K562 (cell line): Measurements from ENCODE around the gene NDUFA7. TPM values are rescaled to one million over a fixed set of nuclear protein-coding genes. Genes with fewer than 3 reads are reported as not detected.

Experiments used
- AFF4 ChIP-seq: sonication (generic); formaldehyde crosslinking; IDR thresholded peaks from 2 replicates; pipeline ENCODE4 v1.8.0; 2023; ENCODE audit warnings: mild to moderate bottlenecking, missing genetic modification reagents
- BRCA1 ChIP-seq, 2 experiments: fragments of 450-650 bp in 1 of 2; sonication (generic) in 1 of 2; formaldehyde crosslinking in 1 of 2; IDR thresholded peaks; 2 replicates each; pipeline versions ENCODE4 v1.5.0 to v1.6.1; 2017 to 2020; ENCODE audit warnings: mild to moderate bottlenecking in 1 of 2, missing genetic modification reagents in 1 of 2
- CREB1 ChIP-seq, 2 experiments: sonication (generic) in 1 of 2; formaldehyde crosslinking in 1 of 2; IDR thresholded peaks; 2 replicates each; pipeline versions ENCODE4 v1.6.1 to v1.8.0; 2012 to 2022; ENCODE audit warnings: inconsistent platforms in 1 of 2, mild to moderate bottlenecking in 1 of 2, missing genetic modification reagents in 1 of 2, moderate library complexity in 1 of 2
- ETS1 ChIP-seq: conservative IDR thresholded peaks from 2 replicates; pipeline ENCODE4 v1.6.1; 2011; ENCODE audit warnings: low read depth, mild to moderate bottlenecking, low read length; ENCODE audit not compliant: control insufficient read depth
- HDAC1 ChIP-seq, 2 experiments: fragments of 450-650 bp; IDR thresholded peaks; 2 replicates each; pipeline ENCODE4 v1.6.1; 2016 to 2017; ENCODE audit warnings: inconsistent platforms in 1 of 2, mild to moderate bottlenecking in 1 of 2, moderate library complexity in 1 of 2
- HDAC3 ChIP-seq: fragments of 450-650 bp; IDR thresholded peaks from 2 replicates; pipeline ENCODE4 v1.6.1; 2018; ENCODE audit warnings: borderline replicate concordance, mild to moderate bottlenecking, moderate library complexity; ENCODE audit not compliant: partially characterized antibody
- HES1 ChIP-seq: fragments of 450-650 bp; IDR thresholded peaks from 2 replicates; pipeline ENCODE4 v1.6.1; 2016; ENCODE audit warnings: low read depth, mild to moderate bottlenecking, moderate library complexity
- NRF1 ChIP-seq, 2 experiments: fragments of 450-650 bp; IDR thresholded peaks in 1 of 2; conservative IDR thresholded peaks in 1 of 2; 2 replicates each; pipeline ENCODE4 v1.6.1; 2014; ENCODE audit warnings: mild to moderate bottlenecking in 2 of 2
- POLR3G ChIP-seq: IDR thresholded peaks from 2 replicates; pipeline ENCODE4 v1.6.1; 2011; ENCODE audit not compliant: insufficient read length, insufficient replicate concordance; ENCODE audit errors: extremely low read depth
- RBM22 ChIP-seq: fragments of 200-400 bp; formaldehyde crosslinking; IDR thresholded peaks from 2 replicates; pipeline ENCODE4 v1.6.1; 2018; ENCODE audit warnings: low read length, low read depth; ENCODE audit not compliant: poor library complexity, severe bottlenecking
- RBM25 ChIP-seq: fragments of 200-400 bp; formaldehyde crosslinking; IDR thresholded peaks from 2 replicates; pipeline ENCODE4 v1.6.1; 2018; ENCODE audit warnings: low read length, low read depth, moderate library complexity; ENCODE audit not compliant: severe bottlenecking
- SAFB ChIP-seq: fragments of 200-400 bp; formaldehyde crosslinking; IDR thresholded peaks from 2 replicates; pipeline ENCODE4 v1.6.1; 2017; ENCODE audit warnings: low read depth, low read length, borderline replicate concordance
- SMAD4 ChIP-seq: fragments of 250-450 bp; sonication (Bioruptor Pico); conservative IDR thresholded peaks from 2 replicates; pipeline ENCODE4 v1.8.0; 2021; ENCODE audit warnings: inconsistent platforms, mild to moderate bottlenecking, moderate library complexity
- TAF1 ChIP-seq: IDR thresholded peaks from 2 replicates; pipeline ENCODE4 v1.6.1; 2011; ENCODE audit warnings: mild to moderate bottlenecking, low read length, moderate library complexity; ENCODE audit not compliant: insufficient read depth, control insufficient read depth, severe bottlenecking; ENCODE audit errors: extremely low read depth
- TFAP4 ChIP-seq: sonication (generic); formaldehyde crosslinking; IDR thresholded peaks from 2 replicates; pipeline ENCODE4 v1.8.0; 2022; ENCODE audit warnings: missing genetic modification reagents, mild to moderate bottlenecking, moderate library complexity, borderline replicate concordance
- TGIF2 ChIP-seq: sonication (generic); formaldehyde crosslinking; IDR thresholded peaks from 2 replicates; pipeline ENCODE4 v1.8.1; 2022; ENCODE audit warnings: mild to moderate bottlenecking, missing genetic modification reagents, moderate library complexity
- polyA plus RNA-seq, 8 experiments: library from polyadenylated mRNA; depleted of rRNA in 4 of 8; stranded (reverse) in 5 of 8; unstranded in 3 of 8; fragments of >200 nt; fragmentation: Nextera tagmentation in 2 of 8; fragmentation: Illumina TruSeq in 1 of 8; extraction: Ambion mirVana in 2 of 8; extraction: Trizol in 1 of 8; gene quantifications; 2 replicates each; pipeline versions ENCODE4 v1.2.1 to v1.2.3, GENCODE V29; 2011 to 2014; ENCODE audit warnings: inconsistent platforms in 1 of 8, missing spikeins in 1 of 8
- total RNA-seq, 7 experiments: library from RNA; depleted of rRNA in 6 of 7; stranded (reverse); fragments of >200 nt in 6 of 7; fragmentation: Illumina TruSeq in 2 of 7; extraction: Trizol in 2 of 7; gene quantifications; 2 replicates each; pipeline versions ENCODE4 v1.2.1 to v1.2.3, GENCODE V29; 2011 to 2021; ENCODE audit warnings: low replicate concordance in 1 of 7

Gene NDUFA7
- total and polyA plus RNA-seq, 9 of the 15 experiments (the other 6 are each of a cell fraction or from before 2014, with no cell fraction given): 70.8 to 348 (median 142) TPM

GRCh38 chr19:8304841-8305621, 16.1 kb downstream of the NDUFA7 start (continued):
- TF ChIP-seq CREB1 (IDR thresholded peaks at IDR 0.05) (no peak), CREB1 (CRISPR knock-in tag; IDR thresholded peaks at IDR 0.05) (no peak), POLR3G (no peak), SAFB (no peak), TAF1 (no peak), RBM22 (no peak), NRF1 (conservative IDR thresholded peaks at IDR 0.05 in 1 of 2, IDR thresholded peaks at IDR 0.05 in 1 of 2) (peak; percentile 10 to 40; a peak in 1 of 4 replicates), RBM25 (no peak), HES1 (no peak), AFF4 (CRISPR knock-in tag) (no peak), HDAC3 (no peak), HDAC1 (IDR thresholded peaks at IDR 0.05) (0 out of 4 replicates have a peak, but pooled peaks of 1 of the 2 experiments have one; percentile 11), BRCA1 (IDR thresholded peaks at IDR 0.05) (no peak), BRCA1 (CRISPR knock-in tag; IDR thresholded peaks at IDR 0.05) (0 out of 2 replicates have a peak, but pooled peaks have one; percentile 23), ETS1 (no peak), TFAP4 (CRISPR knock-in tag) (peak; percentile 37; the same call in 1 of the 2 replicates), SMAD4 (CRISPR knock-in tag) (no peak), TGIF2 (CRISPR knock-in tag) (no peak)
